Measurements from ENCODE around the gene RBPJ. TPM values are rescaled to one million over a fixed set of nuclear protein-coding genes. Genes with fewer than 3 reads are reported as not detected.
"Not testable (repeated sequence)": the region's sequence is repeated elsewhere in the genome, so short reads cannot be mapped to it uniquely, and the experiment has no call there.

RBPJ gene
- total RNA-seq, 1 experiment from 2014 or later = 115 TPM

GRCh38 chr4:26344901-26345564 is 24.2 kb downstream of the RBPJ start:
- H3K27ac ChIP-seq = no peak overlapping the region
- no peak overlapping the region for H3K4me3 ChIP-seq
- no peak for DNase-seq
- peaks cover 21% of the 10 kb centered on the region for H3K36me3 ChIP-seq
- H3K27me3 ChIP-seq = no peaks in the 10 kb centered on the region
- H3K9me3 ChIP-seq (replicated peaks) = no peaks in the 10 kb centered on the region
- H3K4me1 ChIP-seq = peaks cover 24% of the 10 kb centered on the region

- Histone ChIP-seq H3K27ac (no peak overlapping the region), H3K4me3 (no peak overlapping the region)
These were observed 24.7 kb downstream of the RBPJ start for GRCh38 chr4:26345565-26345938.

GRCh38 chr4:26346203-26346620 is 25.4 kb downstream of the RBPJ start:
- no peak for DNase-seq
- Histone ChIP-seq H3K27ac (no peak overlapping the region), H3K36me3 (peaks cover 20% of the 10 kb centered on the region), H3K4me3 (no peak overlapping the region), H3K4me1 (peaks cover 23% of the 10 kb centered on the region), H3K9me3 (replicated peaks) (no peaks in the 10 kb centered on the region), H3K27me3 (no peaks in the 10 kb centered on the region)

More at GRCh38 chr4:26345565-26345938, 24.7 kb downstream of the RBPJ start:
- Histone ChIP-seq H3K27me3 (no peaks in the 10 kb centered on the region), H3K36me3 (peaks cover 20% of the 10 kb centered on the region), H3K9me3 (replicated peaks) (no peaks in the 10 kb centered on the region), H3K4me1 (peaks cover 23% of the 10 kb centered on the region)
- no peak for DNase-seq

GRCh38 chr4:26349496-26349895 is 28.7 kb downstream of the RBPJ start:
- no peak overlapping the region for H3K4me3 ChIP-seq
- no peak overlapping the region for H3K27ac ChIP-seq
- H3K27me3 ChIP-seq = no peaks in the 10 kb centered on the region
- no peaks in the 10 kb centered on the region for H3K9me3 ChIP-seq (replicated peaks)
- no peak for DNase-seq
- peaks cover 6% of the 10 kb centered on the region; the same call in 1 of the 2 replicates for H3K4me1 ChIP-seq
- peaks cover 20% of the 10 kb centered on the region for H3K36me3 ChIP-seq

GRCh38 chr4:26351685-26352084 is 30.9 kb downstream of the RBPJ start:
- H3K4me3 ChIP-seq = no peak overlapping the region
- no peak for DNase-seq
- no peaks in the 10 kb centered on the region for H3K9me3 ChIP-seq (replicated peaks)
- H3K36me3 ChIP-seq = peaks cover 13% of the 10 kb centered on the region
- no peaks in the 10 kb centered on the region for H3K27me3 ChIP-seq
- no peak overlapping the region for H3K27ac ChIP-seq
- H3K4me1 ChIP-seq = no peaks in the 10 kb centered on the region

- H3K4me3 ChIP-seq = no peak overlapping the region
- no peak for DNase-seq
- peaks cover 4% of the 10 kb centered on the region; the same call in 1 of the 2 replicates for H3K36me3 ChIP-seq
These were observed 33.7 kb downstream of the RBPJ start for GRCh38 chr4:26354491-26354890.

GRCh38 chr4:26355392-26356052 is 34.7 kb downstream of the RBPJ start:
- Histone ChIP-seq H3K27me3 (no peaks in the 10 kb centered on the region), H3K36me3 (0 out of 2 replicates have a peak, but pooled peaks cover 3% of the 10 kb centered on the region), H3K4me3 (no peak overlapping the region), H3K9me3 (replicated peaks) (no peaks in the 10 kb centered on the region), H3K4me1 (no peaks in the 10 kb centered on the region), H3K27ac (no peak overlapping the region)
- no peak for DNase-seq

More at GRCh38 chr4:26354491-26354890, 33.7 kb downstream of the RBPJ start:
- H3K27me3 ChIP-seq = no peaks in the 10 kb centered on the region
- H3K4me1 ChIP-seq = no peaks in the 10 kb centered on the region
- H3K27ac ChIP-seq = no peak overlapping the region
- H3K9me3 ChIP-seq (replicated peaks) = no peaks in the 10 kb centered on the region

- Histone ChIP-seq H3K9me3 (replicated peaks) (no peaks in the 10 kb centered on the region), H3K4me3 (no peak overlapping the region)
- DNase-seq = no peak
These were observed 35.3 kb downstream of the RBPJ start for GRCh38 chr4:26356081-26356501.

GRCh38 chr4:26359521-26359920 is 38.7 kb downstream of the RBPJ start:
- not testable (repeated sequence) for H3K4me3 ChIP-seq; DNase-seq; H3K9me3 ChIP-seq (replicated peaks); H3K27ac ChIP-seq; H3K27me3 ChIP-seq; H3K4me1 ChIP-seq; H3K36me3 ChIP-seq

More at GRCh38 chr4:26356081-26356501, 35.3 kb downstream of the RBPJ start:
- no peaks in the 10 kb centered on the region for H3K4me1 ChIP-seq
- no peaks in the 10 kb centered on the region for H3K27me3 ChIP-seq
- H3K36me3 ChIP-seq = 0 out of 2 replicates have a peak, but pooled peaks cover 3% of the 10 kb centered on the region
- H3K27ac ChIP-seq = no peak overlapping the region

- Histone ChIP-seq H3K4me3 (no peak overlapping the region), H3K27ac (no peak overlapping the region), H3K36me3 (0 out of 2 replicates have a peak, but pooled peaks cover 3% of the 10 kb centered on the region), H3K27me3 (no peaks in the 10 kb centered on the region), H3K4me1 (no peaks in the 10 kb centered on the region), H3K9me3 (replicated peaks) (no peaks in the 10 kb centered on the region)
- no peak for DNase-seq
These were observed 39.5 kb downstream of the RBPJ start for GRCh38 chr4:26360273-26360672.

- Histone ChIP-seq H3K36me3 (0 out of 2 replicates have a peak, but pooled peaks cover 3% of the 10 kb centered on the region), H3K4me3 (no peak overlapping the region), H3K9me3 (replicated peaks) (no peaks in the 10 kb centered on the region), H3K27ac (no peak overlapping the region), H3K27me3 (no peaks in the 10 kb centered on the region), H3K4me1 (no peaks in the 10 kb centered on the region)
- DNase-seq = no peak
These were observed 40.0 kb downstream of the RBPJ start for GRCh38 chr4:26360864-26361263.

- DNase-seq = no peak
- H3K27me3 ChIP-seq = no peaks in the 10 kb centered on the region
- H3K36me3 ChIP-seq = 0 out of 2 replicates have a peak, but pooled peaks cover 3% of the 10 kb centered on the region
- H3K4me3 ChIP-seq = no peak overlapping the region
- no peaks in the 10 kb centered on the region for H3K4me1 ChIP-seq
- H3K27ac ChIP-seq = no peak overlapping the region
- H3K9me3 ChIP-seq (replicated peaks) = no peaks in the 10 kb centered on the region
These were observed 40.5 kb downstream of the RBPJ start for GRCh38 chr4:26361297-26361696.

- Histone ChIP-seq H3K27me3 (no peaks in the 10 kb centered on the region), H3K27ac (no peak overlapping the region), H3K4me1 (no peaks in the 10 kb centered on the region), H3K36me3 (0 out of 2 replicates have a peak, but pooled peaks cover 11% of the 10 kb centered on the region), H3K9me3 (replicated peaks) (no peaks in the 10 kb centered on the region), H3K4me3 (no peak overlapping the region)
- no peak for DNase-seq
These were observed 42.1 kb downstream of the RBPJ start for GRCh38 chr4:26362745-26363439.

GRCh38 chr4:26365537-26366150 is 44.8 kb downstream of the RBPJ start:
- no peaks in the 10 kb centered on the region for H3K27me3 ChIP-seq
- no peaks in the 10 kb centered on the region for H3K9me3 ChIP-seq (replicated peaks)
- DNase-seq = no peak
- no peaks in the 10 kb centered on the region; the same call in 1 of the 2 replicates for H3K4me1 ChIP-seq
- H3K36me3 ChIP-seq = 0 out of 2 replicates have a peak, but pooled peaks cover 11% of the 10 kb centered on the region
- no peak overlapping the region for H3K27ac ChIP-seq
- H3K4me3 ChIP-seq = no peak overlapping the region

Measured in SJCRH30 (cell line).